ENCODE results near the gene ENO2.
"Not testable (repeated sequence)": the region's sequence is repeated elsewhere in the genome, so short reads cannot be mapped to it uniquely, and the experiment has no call there.

- TF ChIP-seq CTCF (conservative IDR thresholded peaks at IDR 0.05 in 1 of 2, IDR thresholded peaks at IDR 0.05 in 1 of 2; ENCODE audit: extremely low read depth in 1 of 2, insufficient read depth in 1 of 2, low read depth in 1 of 2, low read length in 2 of 2); EZH2 (IDR thresholded peaks at IDR 0.05; ENCODE audit: borderline replicate concordance, low read length): not testable (repeated sequence)
Observed at GRCh38 chr12:6865307-6865706, 49.1 kb upstream of the ENO2 start.

All from mammary epithelial cell (primary cell).